MM.1S (cell line): ENCODE data around the gene UBE2Q2.

ENCODE experiments used
- CTCF ChIP-seq: fragments of 300-600 bp; sonication (generic); IDR thresholded peaks from 2 replicates; pipeline ENCODE4 v1.5.1; 2016; ENCODE audit warnings: antibody characterized with exemption, low read length, mixed read lengths
- EZH2 ChIP-seq: fragments of 300-600 bp; sonication (generic); optimal IDR thresholded peaks from 2 replicates; pipeline ENCODE3; 2017; ENCODE audit warnings: low read depth, mild to moderate bottlenecking, antibody characterized with exemption, low read length, mixed read lengths

GRCh38 chr15:75821786-75822345 is 21.4 kb upstream of the UBE2Q2 start:
- TF ChIP-seq EZH2: no peak
- TF ChIP-seq CTCF: no peak
